ENCODE data around the gene NAIF1.

DNA sequence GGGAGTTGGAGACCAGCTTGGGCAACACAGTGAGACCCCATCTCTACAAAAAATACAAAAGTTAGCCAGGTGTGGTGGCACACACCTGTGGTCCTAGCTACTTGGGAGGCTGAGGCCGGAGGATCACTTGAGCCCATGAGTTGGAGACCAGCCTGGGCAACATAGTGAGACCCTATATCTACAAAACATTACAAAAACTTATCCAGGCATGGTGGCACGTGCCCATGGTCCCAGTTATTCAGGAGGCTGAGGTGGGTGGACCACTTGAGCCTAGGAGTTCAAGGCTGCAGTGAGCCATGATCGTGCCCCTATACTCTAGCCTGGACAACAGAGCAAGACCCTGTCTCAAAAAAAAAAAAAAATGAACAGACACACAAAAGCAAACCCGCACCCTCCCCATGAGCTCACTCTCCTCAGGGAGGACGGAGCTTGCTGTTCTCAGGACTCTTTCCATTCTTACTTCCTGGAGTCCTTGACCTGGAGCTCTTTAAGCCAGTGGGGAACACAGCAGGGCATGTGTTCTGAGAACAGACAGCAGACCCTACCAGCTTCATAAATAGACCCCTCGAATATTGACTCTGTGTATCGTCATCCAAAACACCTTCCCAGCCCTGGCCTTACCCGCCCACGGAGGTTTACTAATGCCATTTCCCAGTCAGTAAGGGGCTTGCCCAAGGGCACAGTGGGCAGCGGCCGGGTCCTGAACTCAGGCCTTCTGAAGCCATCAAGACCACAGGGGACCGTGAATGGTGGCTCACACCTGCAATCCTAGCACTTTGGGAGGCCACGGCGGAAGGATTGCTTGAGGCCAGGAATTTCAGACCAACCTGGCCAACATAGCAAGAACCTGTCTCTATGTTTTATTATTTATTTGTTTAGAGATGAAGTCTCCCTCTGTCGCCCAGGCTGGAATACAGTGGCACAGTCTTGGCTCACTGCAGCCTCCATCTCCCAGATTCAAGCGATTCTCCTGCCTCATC is 49.3 kb upstream of the NAIF1 start:
- TF ChIP-seq, protein P1, sequence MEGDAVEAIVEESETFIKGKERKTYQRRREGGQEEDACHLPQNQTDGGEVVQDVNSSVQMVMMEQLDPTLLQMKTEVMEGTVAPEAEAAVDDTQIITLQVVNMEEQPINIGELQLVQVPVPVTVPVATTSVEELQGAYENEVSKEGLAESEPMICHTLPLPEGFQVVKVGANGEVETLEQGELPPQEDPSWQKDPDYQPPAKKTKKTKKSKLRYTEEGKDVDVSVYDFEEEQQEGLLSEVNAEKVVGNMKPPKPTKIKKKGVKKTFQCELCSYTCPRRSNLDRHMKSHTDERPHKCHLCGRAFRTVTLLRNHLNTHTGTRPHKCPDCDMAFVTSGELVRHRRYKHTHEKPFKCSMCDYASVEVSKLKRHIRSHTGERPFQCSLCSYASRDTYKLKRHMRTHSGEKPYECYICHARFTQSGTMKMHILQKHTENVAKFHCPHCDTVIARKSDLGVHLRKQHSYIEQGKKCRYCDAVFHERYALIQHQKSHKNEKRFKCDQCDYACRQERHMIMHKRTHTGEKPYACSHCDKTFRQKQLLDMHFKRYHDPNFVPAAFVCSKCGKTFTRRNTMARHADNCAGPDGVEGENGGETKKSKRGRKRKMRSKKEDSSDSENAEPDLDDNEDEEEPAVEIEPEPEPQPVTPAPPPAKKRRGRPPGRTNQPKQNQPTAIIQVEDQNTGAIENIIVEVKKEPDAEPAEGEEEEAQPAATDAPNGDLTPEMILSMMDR (IDR thresholded peaks at IDR 0.05 in 4 of 5, conservative IDR thresholded peaks at IDR 0.05 in 1 of 5), result no peak
- TF ChIP-seq POLR2A (IDR thresholded peaks at IDR 0.05), result no peak
